ENCODE results near the gene NIPA2.

Gene NIPA2

GRCh38 chr15:22844421-22845288, 6.2 kb downstream of the NIPA2 start:
- no peak for DNase-seq

GRCh38 chr15:22845289-22845900, 6.9 kb downstream of the NIPA2 start:
- no peak for DNase-seq

- no peak for DNase-seq
Observed at GRCh38 chr15:22846073-22846472, 7.6 kb downstream of the NIPA2 start.

- DNase-seq: no peak
Observed at GRCh38 chr15:22850055-22850454, 11.6 kb downstream of the NIPA2 start.

- DNase-seq: no peak
Observed at GRCh38 chr15:22851513-22851912, 13.0 kb downstream of the NIPA2 start.

- DNase-seq: no peak
Observed at GRCh38 chr15:22855791-22856190, 17.3 kb downstream of the NIPA2 start.

- DNase-seq: no peak
Observed at GRCh38 chr15:22856659-22857058, 18.2 kb downstream of the NIPA2 start.

GRCh38 chr15:22861161-22861560, 22.7 kb downstream of the NIPA2 start:
- DNase-seq: no peak

- no peak for DNase-seq
Observed at GRCh38 chr15:22863356-22863755, 24.9 kb downstream of the NIPA2 start.

- no peak for DNase-seq
Observed at GRCh38 chr15:22866079-22866478, 27.6 kb downstream of the NIPA2 start.

GRCh38 chr15:22867886-22868285, 29.4 kb downstream of the NIPA2 start:
- no peak for DNase-seq

GRCh38 chr15:22868495-22868894, 30.0 kb downstream of the NIPA2 start:
- no peak for DNase-seq

- no peak for DNase-seq
Observed at GRCh38 chr15:22868928-22869327, 30.5 kb downstream of the NIPA2 start.

- DNase-seq: no peak
Observed at GRCh38 chr15:22869856-22870255, 31.4 kb downstream of the NIPA2 start.

- DNase-seq: no peak
Observed at GRCh38 chr15:22870865-22871264, 32.4 kb downstream of the NIPA2 start.

GRCh38 chr15:22871481-22872086, 33.1 kb downstream of the NIPA2 start:
- DNase-seq: no peak

GRCh38 chr15:22872936-22873701, 34.7 kb downstream of the NIPA2 start:
- no peak for DNase-seq

GRCh38 chr15:22873841-22874240, 35.4 kb downstream of the NIPA2 start:
- no peak for DNase-seq

- DNase-seq: no peak
Observed at GRCh38 chr15:22874256-22874655, 35.8 kb downstream of the NIPA2 start.

GRCh38 chr15:22874966-22875365, 36.5 kb downstream of the NIPA2 start:
- DNase-seq: no peak

- DNase-seq: no peak
Observed at GRCh38 chr15:22877117-22877516, 38.7 kb downstream of the NIPA2 start.

GRCh38 chr15:22877607-22878006, 39.1 kb downstream of the NIPA2 start:
- no peak for DNase-seq

- DNase-seq: no peak
Observed at GRCh38 chr15:22878103-22878502, 39.6 kb downstream of the NIPA2 start.

All from activated naive CD4-positive, alpha-beta T cell treated with Interleukin-2 at 50 U/mL for 16 hours (primary cell).